ENCODE data around the gene GGACT.
A peak's percentile ranks its signal among the peaks of the same experiment; 100 is the strongest.
"Not testable (repeated sequence)": the region's sequence is repeated elsewhere in the genome, so short reads cannot be mapped to it uniquely, and the experiment has no call there.

Gene GGACT

GRCh38 chr13:100528353-100528752 is 60.2 kb downstream of the GGACT start:
- DNase-seq: no peak

- DNase-seq: no peak
Observed at GRCh38 chr13:100527644-100528043, 60.9 kb downstream of the GGACT start.

- no peak for DNase-seq
Observed at GRCh38 chr13:100526318-100527000, 62.1 kb downstream of the GGACT start.

GRCh38 chr13:100525453-100526317 is 62.9 kb downstream of the GGACT start:
- no peak for DNase-seq

GRCh38 chr13:100524688-100525087 is 63.9 kb downstream of the GGACT start:
- not testable (repeated sequence) for DNase-seq

GRCh38 chr13:100523981-100524386 is 64.6 kb downstream of the GGACT start:
- no peak for DNase-seq

- DNase-seq: no peak
Observed at GRCh38 chr13:100523411-100523810, 65.2 kb downstream of the GGACT start.

- no peak for DNase-seq
Observed at GRCh38 chr13:100522618-100523309, 65.8 kb downstream of the GGACT start.

- DNase-seq: no peak
Observed at GRCh38 chr13:100521851-100522617, 66.6 kb downstream of the GGACT start.

GRCh38 chr13:100520936-100521850 is 67.4 kb downstream of the GGACT start:
- no peak for DNase-seq

- DNase-seq: no peak
Observed at GRCh38 chr13:100519626-100520025, 69.0 kb downstream of the GGACT start.

- no peak for DNase-seq
Observed at GRCh38 chr13:100518394-100519062, 70.1 kb downstream of the GGACT start.

- no peak for DNase-seq
Observed at GRCh38 chr13:100517728-100518127, 70.9 kb downstream of the GGACT start.

- no peak for DNase-seq
Observed at GRCh38 chr13:100517135-100517534, 71.5 kb downstream of the GGACT start.

GRCh38 chr13:100515410-100515800 is 73.2 kb downstream of the GGACT start:
- DNase-seq: no peak

- peak; percentile 52 for DNase-seq
Observed at GRCh38 chr13:100514788-100515409, 73.7 kb downstream of the GGACT start.

- no peak for DNase-seq
Observed at GRCh38 chr13:100513987-100514670, 74.5 kb downstream of the GGACT start.

GRCh38 chr13:100513171-100513570 is 75.4 kb downstream of the GGACT start:
- DNase-seq: no peak

- no peak for DNase-seq
Observed at GRCh38 chr13:100512422-100512821, 76.2 kb downstream of the GGACT start.

GRCh38 chr13:100511466-100511865 is 77.1 kb downstream of the GGACT start:
- no peak for DNase-seq

All from DMS53 (cell line).